CD14-positive monocyte (primary cell): ENCODE results near the gene MIEF1. TPM values are rescaled to one million over a fixed set of nuclear protein-coding genes. Genes with fewer than 3 reads are reported as not detected.

ENCODE experiments used
- DNase-seq, 3 donors: peaks; one replicate each; pipeline ENCODE4 v3.0.0-alpha.2; 2011 to 2022
- H2AFZ ChIP-seq: 2 replicates; pipeline ENCODE4 v1.6.0; 2012; ENCODE audit warnings: mild to moderate bottlenecking, low read depth, low read length, inconsistent platforms; ENCODE audit not compliant: insufficient read depth, poor library complexity, severe bottlenecking
- H3K27ac ChIP-seq, 2 donors: 1 replicate in 1 of 2; 2 replicates in 1 of 2; pipeline ENCODE4 v1.5.1; 2012 to 2013; ENCODE audit warnings: low read length in 2 of 2, control low read depth in 1 of 2, inconsistent platforms in 1 of 2, low read depth in 1 of 2, mild to moderate bottlenecking in 1 of 2
- H3K27me3 ChIP-seq, 2 donors: one replicate each; pipeline versions ENCODE4 v1.6.0 to v1.6.1; 2011 to 2013; ENCODE audit warnings: low read length in 2 of 2; ENCODE audit not compliant: control insufficient read depth in 2 of 2, insufficient read depth in 2 of 2
- H3K36me3 ChIP-seq, 2 donors: replicated peaks in 1 of 2; 1 replicate in 1 of 2; 2 replicates in 1 of 2; pipeline versions ENCODE4 v1.5.1 to v1.6.1; 2012 to 2013; ENCODE audit warnings: low read length in 2 of 2, control low read depth in 1 of 2, inconsistent platforms in 1 of 2, mild to moderate bottlenecking in 1 of 2; ENCODE audit not compliant: insufficient read depth in 2 of 2, control insufficient read depth in 1 of 2
- H3K4me1 ChIP-seq, 2 donors: 1 replicate in 1 of 2; 2 replicates in 1 of 2; pipeline versions ENCODE4 v1.5.1 to v1.6.1; 2012 to 2013; ENCODE audit warnings: low read length in 2 of 2, control low read depth in 1 of 2, inconsistent platforms in 1 of 2, mild to moderate bottlenecking in 1 of 2, moderate library complexity in 1 of 2; ENCODE audit not compliant: insufficient read depth in 2 of 2, control insufficient read depth in 1 of 2
- H3K4me2 ChIP-seq: replicated peaks from 2 replicates; pipeline ENCODE3; 2012; ENCODE audit warnings: low read length, moderate library complexity, mild to moderate bottlenecking; ENCODE audit not compliant: poor library complexity, severe bottlenecking; ENCODE audit errors: extremely low read depth
- H3K4me3 ChIP-seq, 3 experiments: fragments of 200-600 bp in 1 of 3; sonication (generic) in 1 of 3; replicated peaks in 1 of 3; 1 replicate in 2 of 3; 2 replicates in 1 of 3; pipeline ENCODE4 v1.5.1; 2011 to 2013; ENCODE audit warnings: low read length in 3 of 3, mild to moderate bottlenecking in 3 of 3, control low read depth in 2 of 3, low read depth in 2 of 3, inconsistent platforms in 1 of 3, moderate library complexity in 1 of 3
- H3K79me2 ChIP-seq: 2 replicates; pipeline ENCODE4 v1.6.0; 2012; ENCODE audit warnings: mild to moderate bottlenecking, control low read depth, inconsistent platforms, low read length, moderate library complexity; ENCODE audit not compliant: insufficient read depth
- H3K9ac ChIP-seq: 2 replicates; pipeline ENCODE4 v1.6.0; 2017; ENCODE audit warnings: low read length, mild to moderate bottlenecking; ENCODE audit not compliant: insufficient read depth, poor library complexity, severe bottlenecking
- H3K9me3 ChIP-seq, 2 donors: replicated peaks in 1 of 2; 1 replicate in 1 of 2; 2 replicates in 1 of 2; pipeline versions ENCODE4 v1.5.1 to v1.6.1; 2012 to 2013; ENCODE audit warnings: low read length in 2 of 2, control low read depth in 1 of 2; ENCODE audit not compliant: control insufficient read depth in 1 of 2, insufficient read depth in 1 of 2
- H4K20me1 ChIP-seq: 2 replicates; pipeline ENCODE4 v1.6.0; 2012; ENCODE audit warnings: mild to moderate bottlenecking, low read length, control low read depth, moderate library complexity; ENCODE audit not compliant: insufficient read depth
- H3K27ac Mint-ChIP-seq, 7 donors: one replicate each; pipeline ENCODE4 v1.8.0; 2020; ENCODE audit warnings: mild to moderate bottlenecking in 7 of 7, mixed read lengths in 7 of 7, moderate library complexity in 6 of 7, inconsistent platforms in 2 of 7
- H3K27me3 Mint-ChIP-seq, 3 donors: one replicate each; pipeline ENCODE4 v1.8.0; 2021 to 2022; ENCODE audit warnings: low read depth in 3 of 3, mild to moderate bottlenecking in 3 of 3, mixed read lengths in 3 of 3, moderate library complexity in 3 of 3, inconsistent platforms in 1 of 3
- H3K36me3 Mint-ChIP-seq, 2 donors: one replicate each; pipeline ENCODE4 v1.8.0; 2020; ENCODE audit warnings: mixed read lengths in 2 of 2, inconsistent platforms in 1 of 2, mild to moderate bottlenecking in 1 of 2
- H3K4me1 Mint-ChIP-seq: one replicate; pipeline ENCODE4 v1.8.0; 2020; ENCODE audit warnings: mild to moderate bottlenecking, mixed read lengths
- H3K4me3 Mint-ChIP-seq, 2 donors: one replicate each; pipeline ENCODE4 v1.8.0; 2020; ENCODE audit warnings: mild to moderate bottlenecking in 2 of 2, mixed read lengths in 2 of 2, moderate library complexity in 1 of 2
- H3K9me3 Mint-ChIP-seq, 7 donors: one replicate each; pipeline ENCODE4 v1.8.0; 2020 to 2022; ENCODE audit warnings: mixed read lengths in 7 of 7, mild to moderate bottlenecking in 6 of 7, moderate library complexity in 6 of 7, inconsistent platforms in 2 of 7
- CTCF ChIP-seq: fragments of 200-600 bp; IDR thresholded peaks from one replicate; pipeline ENCODE4 v1.8.0; 2022; ENCODE audit warnings: antibody characterized with exemption, mild to moderate bottlenecking
- WGBS: methylation state at CpG from one replicate; pipeline ENCODE4 v1.1.5; 2013; ENCODE audit warnings: missing lambda C conversion rate; ENCODE audit not compliant: insufficient coverage; 5-methylcytosine and 5-hydroxymethylcytosine counted together
- intact Hi-C, 2 donors: fragments of 100-400 bp; cut with micrococcal nuclease; formaldehyde crosslinking; loops; one replicate each; pipeline versions ENCODE4 v1.15.0 to v1.15.1; 2023
- polyA plus RNA-seq, 3 donors: library from polyadenylated mRNA; depleted of rRNA in 1 of 3; unstranded in 2 of 3; stranded (reverse) in 1 of 3; fragments of 300-500 nt in 2 of 3; fragments of >200 nt in 1 of 3; fragmentation: Illumina TruSeq in 2 of 3; gene quantifications; 1 replicate in 2 of 3; 2 replicates in 1 of 3; pipeline ENCODE4 v1.2.3, GENCODE V29; 2012 to 2021

MIEF1 gene
- polyA plus RNA-seq, 3 donors = 9.4 to 14.0 (median 13.3) TPM

- no peaks in the 10 kb centered on the region for H3K9me3 ChIP-seq
- no peak overlapping the region for H3K9ac ChIP-seq
- intact Hi-C loops = no loop called here
- H3K4me1 Mint-ChIP-seq = peaks cover 43% of the 10 kb centered on the region
- no peak overlapping the region for H3K27ac Mint-ChIP-seq
- H3K36me3 ChIP-seq = no peaks in the 10 kb centered on the region
- peaks cover 30 to 51% of the 10 kb centered on the region in 2 donors for H3K4me1 ChIP-seq
- no peak for TF ChIP-seq CTCF
- H3K4me3 ChIP-seq = no peak overlapping the region
- H3K27ac ChIP-seq = no peak overlapping the region
- H3K27me3 Mint-ChIP-seq = peaks cover 3 to 6% (median 5%) of the 10 kb centered on the region in 3 donors
- H2AFZ ChIP-seq = no peak overlapping the region
- no peak for DNase-seq
- peaks cover 2% of the 10 kb centered on the region for H4K20me1 ChIP-seq
- peaks cover 12% of the 10 kb centered on the region for H3K79me2 ChIP-seq
- H3K4me2 ChIP-seq = no peak overlapping the region
- no peaks in the 10 kb centered on the region for H3K27me3 ChIP-seq
- H3K4me3 Mint-ChIP-seq = no peak overlapping the region
- H3K36me3 Mint-ChIP-seq = no peaks in the 10 kb centered on the region
- H3K9me3 Mint-ChIP-seq = no peaks in the 10 kb centered on the region
- no CpG with 5 or more reads among the region's 2 CpGs for WGBS
Observed at GRCh38 chr22:39498368-39498767, 3.7 kb upstream of the MIEF1 start.

- Mint-ChIP-seq H3K4me3 (no peak overlapping the region), H3K27ac (no peak overlapping the region), H3K36me3 (peaks cover 3% of the 10 kb centered on the region in 2 donors), H3K9me3 (no peaks in the 10 kb centered on the region), H3K27me3 (peaks cover 0 to 6% (median 5%) of the 10 kb centered on the region in 3 donors), H3K4me1 (peaks cover 43% of the 10 kb centered on the region)
- Histone ChIP-seq H3K4me1 (peaks cover 32 to 51% of the 10 kb centered on the region in 2 donors), H3K79me2 (peaks cover 16% of the 10 kb centered on the region), H3K4me2 (no peak overlapping the region), H3K27me3 (no peaks in the 10 kb centered on the region), H3K4me3 (no peak overlapping the region), H3K36me3 (peaks cover 0 to 2% of the 10 kb centered on the region in 2 donors), H3K27ac (no peak overlapping the region), H3K9ac (no peak overlapping the region), H4K20me1 (peaks cover 6% of the 10 kb centered on the region), H2AFZ (no peak overlapping the region), H3K9me3 (no peaks in the 10 kb centered on the region)
- 85% methylated on average over 2 of the region's 3 CpGs for WGBS
- DNase-seq = no peak
- no peak for TF ChIP-seq CTCF
- intact Hi-C loops = no loop called here
Observed at GRCh38 chr22:39498802-39499201, 3.3 kb upstream of the MIEF1 start.
